HPDE6-E6E7 (cell line): Measurements from ENCODE around the gene ACVR1B.

Source experiments
- DNase-seq: peaks from one replicate; pipeline ENCODE4 v3.0.0; 2011; ENCODE audit warnings: missing footprints; ENCODE audit errors: extremely low spot score

ACVR1B gene

DNA sequence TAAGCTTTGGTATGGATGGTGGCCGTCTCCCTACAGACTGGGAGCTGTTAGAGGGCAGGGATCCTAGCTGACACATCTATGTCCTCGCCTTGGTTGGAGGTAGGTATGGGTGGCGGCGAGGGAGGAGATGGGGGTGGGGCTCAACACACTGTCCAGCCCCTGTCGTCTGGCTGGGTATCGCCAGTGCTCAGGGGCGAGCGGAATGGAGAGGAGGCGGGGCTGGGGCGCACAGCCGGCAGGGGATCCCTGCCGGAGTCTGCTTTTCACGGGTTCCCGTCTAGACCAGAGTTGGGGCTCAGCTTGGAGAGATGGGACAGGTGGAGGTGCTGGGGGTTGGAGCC, 71.3 kb downstream of the ACVR1B start:
- DNase-seq: no peak

DNA sequence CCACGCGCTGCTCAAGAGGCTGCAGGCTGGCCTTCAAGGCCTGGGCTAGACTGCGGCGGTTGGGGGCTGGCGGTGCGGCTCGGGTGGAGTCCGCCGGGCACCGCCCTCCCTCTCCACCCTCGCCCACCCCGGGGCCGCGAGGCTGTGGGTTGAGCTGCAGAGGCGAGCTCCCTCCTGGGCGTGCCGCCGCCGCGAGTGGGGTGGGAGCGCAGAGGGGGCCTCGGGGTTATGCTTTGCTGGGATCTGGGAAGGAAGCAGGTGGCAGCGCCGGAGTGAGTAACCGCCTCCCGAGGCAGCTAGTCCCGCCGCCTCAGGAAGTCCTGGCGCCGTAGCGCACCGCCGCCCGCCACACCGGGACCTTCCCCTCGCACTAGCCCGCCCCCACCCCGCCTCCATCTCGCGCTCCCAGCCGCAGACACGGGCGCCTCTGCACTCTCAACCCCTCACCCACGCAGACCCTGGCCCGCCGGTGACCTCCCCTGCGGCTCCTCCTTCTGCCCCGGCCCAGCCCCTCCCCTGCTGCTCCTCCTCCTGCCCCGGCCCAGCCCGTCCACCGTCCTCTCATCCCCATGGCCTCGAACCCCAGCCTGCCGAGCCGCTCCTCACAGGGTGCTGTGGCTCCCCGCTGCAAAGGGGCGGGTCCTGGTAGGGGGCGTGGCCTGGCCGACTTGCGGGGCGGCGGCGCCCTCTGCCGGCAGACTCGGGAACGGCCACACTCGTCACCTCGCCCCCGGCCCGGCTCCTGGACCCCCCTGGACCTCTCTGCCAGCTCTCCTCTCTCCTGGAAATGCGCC, 71.9 kb downstream of the ACVR1B start:
- DNase-seq: peak; percentile 71

DNA sequence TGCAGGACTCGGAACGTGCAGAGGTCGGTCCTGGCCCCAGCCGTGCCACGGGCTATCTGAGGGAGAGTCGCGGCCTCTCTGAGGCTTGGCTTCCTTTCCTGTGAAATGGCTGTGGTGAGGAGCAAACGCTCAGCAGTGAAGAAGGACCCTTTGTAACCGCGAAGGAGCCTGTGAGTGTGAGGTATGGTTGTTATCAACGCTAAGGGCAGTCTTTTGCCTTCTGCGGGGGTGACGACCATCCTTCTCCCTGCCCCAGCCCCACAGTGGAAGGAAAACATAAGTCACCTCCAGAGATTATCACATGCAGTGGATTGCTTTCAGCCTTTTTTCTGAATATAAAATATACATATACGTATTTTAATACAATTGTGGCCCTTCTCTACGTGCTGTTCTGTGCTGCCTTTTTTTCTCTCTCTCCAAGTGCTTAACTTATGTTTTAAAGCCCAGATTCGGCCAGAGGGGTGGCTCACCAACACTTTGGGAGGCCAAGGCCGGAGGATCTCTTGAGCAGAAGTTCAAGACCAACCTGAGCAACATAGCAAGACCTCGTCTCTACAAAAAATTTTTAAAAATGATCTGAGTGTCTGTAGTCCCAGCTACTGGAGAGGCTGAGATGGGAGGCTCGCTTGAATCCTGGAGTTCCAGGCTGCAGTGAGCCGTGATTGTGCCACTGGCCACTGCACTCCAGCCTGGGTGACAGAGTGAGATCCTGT, 72.6 kb downstream of the ACVR1B start:
- no peak for DNase-seq

DNA sequence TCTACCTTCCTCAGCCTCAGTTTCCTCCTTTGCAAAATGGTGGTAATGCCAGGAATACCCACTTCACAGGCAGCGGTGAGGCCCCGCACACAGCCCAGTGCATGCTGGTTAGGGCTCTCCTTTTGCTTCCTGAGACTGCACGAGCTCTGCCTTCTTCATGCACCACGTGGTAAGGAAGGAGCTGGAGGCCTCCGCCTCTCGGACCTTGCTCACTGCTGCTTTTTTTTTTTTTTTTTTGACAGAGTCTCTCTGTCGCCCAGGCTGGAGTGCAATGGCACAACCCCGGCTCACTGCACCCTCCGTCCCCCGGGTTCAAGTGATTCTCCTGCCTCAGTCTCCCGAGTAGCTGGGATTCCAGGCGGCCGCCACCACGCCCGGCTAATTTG, 73.3 kb downstream of the ACVR1B start:
- no peak for DNase-seq

DNA sequence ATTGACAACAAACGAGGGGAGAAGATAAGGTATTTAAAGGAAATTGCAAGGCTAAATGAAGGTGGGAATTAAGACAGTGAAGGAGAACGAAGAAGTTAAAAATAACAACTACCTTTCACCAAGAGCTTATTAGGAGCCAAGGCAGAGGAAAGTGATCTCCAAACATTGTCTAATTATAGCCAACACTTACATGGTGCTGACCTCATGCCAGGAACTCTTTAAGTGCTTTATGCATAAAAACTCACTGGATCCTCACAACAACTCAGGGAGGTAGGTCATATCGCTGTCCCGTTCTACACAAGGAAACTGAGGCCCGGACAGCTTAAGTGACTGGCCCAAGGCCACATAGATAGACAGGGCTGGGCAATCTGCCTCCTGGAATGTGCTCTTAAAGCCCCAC, 74.8 kb downstream of the ACVR1B start:
- no peak for DNase-seq

DNA sequence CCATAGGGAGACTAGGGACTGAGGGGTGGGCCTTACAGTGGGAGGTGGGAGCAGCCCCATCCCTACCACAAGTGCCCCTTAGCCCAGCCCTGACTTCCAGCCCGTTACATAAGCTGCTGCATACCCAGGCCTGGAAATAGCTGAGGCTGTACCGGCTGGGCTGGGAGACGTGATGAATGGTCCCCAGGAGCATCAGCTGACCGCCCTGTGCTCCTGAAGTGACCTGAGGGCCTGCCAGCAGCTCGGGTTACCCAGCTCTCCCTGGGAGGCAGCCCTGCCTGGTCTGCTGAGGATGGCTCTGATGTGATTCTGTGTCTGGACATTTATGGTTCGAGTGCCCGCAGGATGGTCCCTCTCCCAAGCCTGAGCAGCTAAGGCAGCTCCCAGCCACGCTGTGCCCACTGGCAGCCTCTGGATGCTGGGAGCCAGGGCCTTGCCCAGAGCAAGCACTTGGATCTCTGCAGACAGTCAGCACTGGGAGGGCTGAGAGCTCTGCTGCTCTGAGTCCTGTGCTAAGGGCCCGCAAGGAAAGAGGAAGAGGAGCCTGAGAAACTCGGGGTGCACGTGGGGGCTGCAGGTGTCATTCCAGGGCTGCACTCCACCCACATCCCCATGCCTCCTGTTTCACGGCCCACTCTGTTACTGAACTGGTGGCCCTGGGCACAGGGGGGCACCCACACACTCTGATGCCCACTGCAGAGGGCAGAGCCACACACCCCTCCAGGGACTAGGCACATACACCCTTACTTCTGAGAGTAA, 75.8 kb downstream of the ACVR1B start:
- DNase-seq: no peak

DNA sequence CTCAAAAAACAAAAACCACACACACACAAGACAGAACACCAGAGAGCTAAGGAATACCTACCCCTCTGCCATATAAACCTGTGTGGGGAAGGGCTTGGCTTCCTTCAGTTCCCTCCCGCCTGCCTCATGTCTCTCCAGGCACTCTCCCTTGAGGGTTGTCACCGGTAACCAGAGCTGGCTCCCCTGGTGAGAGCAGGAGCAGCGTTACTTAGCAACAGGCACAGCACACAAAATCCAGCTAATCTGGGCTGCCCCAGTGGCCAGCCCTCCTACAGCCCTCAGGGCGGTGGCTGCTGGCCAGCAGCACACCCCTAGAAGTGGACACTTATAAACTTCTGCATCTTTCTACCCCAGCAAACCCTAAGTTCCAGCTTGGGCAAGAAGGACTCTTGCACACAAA, 78.2 kb downstream of the ACVR1B start:
- no peak for DNase-seq

DNA sequence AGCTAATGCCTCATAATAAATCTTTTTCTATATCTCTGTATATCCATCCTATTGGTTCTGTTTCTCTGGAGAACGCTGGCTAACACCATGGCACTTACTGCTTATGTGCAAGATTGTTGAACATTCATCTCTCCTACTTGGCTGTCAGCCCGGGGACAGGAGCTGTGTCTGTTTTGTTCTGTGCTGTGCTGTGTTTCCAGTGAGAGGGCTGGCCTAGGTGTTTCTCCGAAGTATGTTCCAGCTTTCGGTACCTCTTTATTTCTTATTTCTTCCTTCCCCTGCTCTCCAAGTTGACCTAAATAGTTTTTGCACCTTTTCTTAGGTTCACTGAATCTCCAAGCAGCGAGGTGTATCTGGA, 80.9 kb downstream of the ACVR1B start:
- no peak for DNase-seq

DNA sequence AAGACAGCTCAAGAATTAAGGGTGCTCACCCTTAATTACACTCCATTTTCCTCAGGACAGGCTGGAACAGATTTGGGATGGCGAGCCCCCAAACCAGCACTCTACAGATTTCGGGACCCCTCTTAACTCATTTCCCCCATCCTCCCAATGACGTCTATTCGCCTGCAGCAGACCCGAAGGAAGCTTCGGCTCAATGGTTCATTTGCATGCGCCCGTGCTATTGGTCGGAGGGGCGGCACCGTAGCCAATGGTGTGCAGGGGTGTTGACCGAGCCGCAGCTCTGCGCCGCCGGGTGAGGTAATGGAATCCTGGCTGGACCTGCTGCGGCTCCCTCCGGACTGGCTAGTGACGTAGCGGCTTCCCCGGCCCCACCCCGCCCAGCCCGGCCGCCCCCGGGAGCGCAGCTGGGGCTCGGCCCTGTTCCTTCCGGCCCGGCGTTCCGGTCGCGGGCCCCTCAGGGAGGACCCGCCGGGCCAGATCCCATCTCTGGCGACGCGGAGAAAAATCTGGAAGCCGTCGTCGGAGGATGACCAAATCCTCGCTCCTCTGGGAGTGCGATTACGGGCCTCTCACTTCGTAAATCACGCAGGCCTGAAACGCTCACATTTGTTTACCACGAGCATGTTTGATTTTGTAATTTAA, 81.4 kb downstream of the ACVR1B start:
- DNase-seq: peak; percentile 97

DNA sequence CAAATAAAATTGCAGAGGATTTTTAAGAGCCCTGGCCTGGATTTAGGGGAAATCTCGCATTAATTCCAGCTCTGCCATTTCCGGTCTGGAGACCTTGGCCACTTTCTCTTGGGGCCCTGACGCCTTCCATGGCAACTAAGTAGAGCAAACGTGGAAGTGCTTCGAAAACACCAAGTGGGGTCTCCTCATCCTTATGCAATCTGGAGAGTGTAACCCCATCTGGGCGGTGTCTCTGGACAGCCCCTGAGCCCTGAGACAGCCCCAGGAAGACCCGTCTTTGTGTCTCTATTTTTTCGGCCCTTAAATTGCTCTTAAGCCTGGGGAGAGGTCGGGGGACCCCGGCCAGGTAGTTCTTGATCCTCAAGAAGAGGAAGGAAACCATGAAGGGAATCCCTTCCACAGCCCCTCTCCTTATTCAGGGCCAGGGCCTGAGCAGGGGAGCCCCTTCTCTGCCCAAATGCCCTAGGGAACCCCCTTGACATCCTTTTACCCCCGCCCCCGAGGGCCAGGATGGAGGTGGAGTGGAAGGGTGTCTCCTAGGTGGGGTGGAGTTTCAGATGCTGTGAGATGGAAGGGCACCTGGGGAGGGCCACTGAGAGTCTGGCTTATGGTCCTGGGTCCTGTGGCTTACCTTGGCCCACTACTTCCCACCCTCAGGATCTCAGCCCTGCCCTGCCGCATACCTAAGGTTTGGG, 82.1 kb downstream of the ACVR1B start:
- no peak for DNase-seq

DNA sequence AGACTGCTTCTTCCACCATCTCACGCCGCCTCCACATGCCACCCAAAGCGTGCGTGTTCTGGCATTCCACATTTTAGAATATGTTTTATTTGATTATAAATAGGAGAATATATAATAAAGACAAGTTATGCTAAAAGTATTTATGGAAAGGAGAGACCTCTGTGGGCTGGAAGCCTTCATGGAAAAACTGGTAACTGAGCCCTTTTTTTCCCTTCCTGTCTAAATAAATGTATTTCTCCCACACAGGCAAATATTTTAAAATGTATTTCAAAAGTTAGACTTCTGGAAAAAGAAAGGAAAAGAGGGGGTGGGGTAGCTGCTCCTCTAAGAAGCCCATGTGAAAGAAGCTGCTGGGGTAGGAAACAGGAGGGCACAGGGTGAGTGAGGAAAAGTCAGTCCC, 83.7 kb downstream of the ACVR1B start:
- no peak for DNase-seq

DNA sequence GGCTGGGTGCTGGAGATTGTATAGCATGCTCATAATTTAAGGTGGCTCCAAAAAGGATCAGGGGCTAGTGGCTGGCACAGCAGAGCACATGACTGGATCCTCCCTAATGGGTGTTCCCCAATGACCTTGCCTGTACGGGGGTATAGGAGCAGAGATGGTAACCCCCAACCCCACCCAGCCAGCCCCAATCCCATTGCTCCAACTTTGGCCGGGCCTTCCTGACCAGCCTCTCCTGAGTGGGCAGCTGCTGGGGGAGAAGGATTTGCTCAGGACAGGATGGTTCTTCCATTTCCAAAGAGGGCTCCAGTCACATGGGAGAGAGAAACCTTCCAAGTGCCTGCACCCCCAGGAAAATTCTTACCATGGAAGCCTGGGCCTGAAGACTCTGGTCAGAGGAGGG, 84.4 kb downstream of the ACVR1B start:
- no peak for DNase-seq

DNA sequence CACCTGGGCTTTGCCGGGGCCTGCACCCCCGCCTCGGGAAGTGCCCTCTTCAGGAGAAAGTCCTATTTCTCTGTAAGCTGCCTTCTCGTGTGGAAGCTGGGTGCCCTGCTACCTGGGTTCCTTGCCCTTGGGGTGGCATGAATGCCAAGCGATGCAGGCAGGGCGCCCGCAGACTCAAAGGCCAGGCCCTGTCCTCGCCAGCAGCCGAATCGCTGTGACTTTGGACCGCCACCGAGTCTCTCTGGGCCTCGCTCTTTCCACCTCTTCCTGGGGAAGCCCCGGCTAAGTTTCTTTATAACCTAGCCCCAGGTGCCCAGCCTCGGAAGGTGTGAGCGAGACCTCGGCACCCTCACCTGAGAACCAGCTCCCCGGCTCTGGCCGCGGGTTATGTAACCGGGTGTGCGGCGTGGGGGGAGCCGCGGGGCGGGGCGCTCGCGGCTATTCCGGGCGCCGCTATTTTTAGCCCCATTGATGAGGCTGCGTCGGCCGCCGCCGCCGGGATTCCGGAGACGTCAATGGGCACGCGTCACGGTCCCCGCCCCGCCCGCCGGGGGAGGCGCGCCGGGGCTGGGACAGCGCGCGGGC, 85.2 kb downstream of the ACVR1B start:
- DNase-seq: peak; percentile 73

DNA sequence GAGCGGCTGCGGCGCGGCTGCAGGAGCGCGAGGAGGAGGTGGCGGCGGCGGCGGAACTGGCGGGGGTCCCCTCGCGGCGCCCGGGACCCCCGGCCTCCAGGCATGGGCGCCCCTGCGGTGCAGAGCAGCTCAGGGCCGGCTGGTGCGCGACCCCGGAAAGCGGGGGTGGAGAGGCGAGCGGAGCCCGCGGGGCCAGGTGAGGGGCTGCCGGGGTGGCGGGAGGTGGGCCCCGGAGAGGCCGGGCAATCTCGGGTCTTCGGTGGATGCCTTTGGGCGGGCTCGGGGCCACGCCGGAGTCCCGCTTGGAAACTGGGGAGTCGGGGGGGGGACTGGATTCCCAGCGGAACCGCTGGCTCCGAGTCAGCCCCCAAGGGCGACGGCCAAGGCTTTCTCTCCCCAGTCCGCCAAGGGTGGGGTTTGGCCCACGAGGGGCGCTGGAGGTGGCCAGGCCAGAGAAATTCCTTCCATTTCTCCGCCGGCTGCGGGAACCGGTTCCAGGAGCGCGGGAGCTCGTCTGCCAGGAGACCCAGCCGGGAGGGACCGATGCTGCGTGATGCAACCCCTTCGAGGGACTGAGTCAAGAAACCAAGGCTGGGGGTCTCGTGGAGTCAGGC, 85.9 kb downstream of the ACVR1B start:
- no peak for DNase-seq

DNA sequence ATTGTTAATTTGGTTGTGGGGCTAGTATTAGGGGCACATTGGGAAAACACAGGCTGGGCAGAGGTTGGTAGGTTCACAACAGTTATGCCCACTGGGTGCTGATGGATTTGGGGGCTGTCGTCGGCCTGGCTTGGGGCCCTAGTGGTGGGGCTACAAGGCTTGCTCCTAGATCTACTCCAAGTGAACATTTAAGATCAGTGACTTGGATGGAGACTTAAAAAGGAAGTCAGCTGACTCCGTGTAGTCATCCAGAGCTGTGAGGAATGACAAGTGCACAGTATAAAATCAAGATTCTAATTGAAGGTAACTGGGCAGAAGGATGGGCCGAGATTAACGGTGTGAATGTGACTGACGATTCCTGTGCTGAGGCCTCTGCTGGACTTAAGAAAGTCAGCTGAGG, 86.9 kb downstream of the ACVR1B start:
- no peak for DNase-seq

DNA sequence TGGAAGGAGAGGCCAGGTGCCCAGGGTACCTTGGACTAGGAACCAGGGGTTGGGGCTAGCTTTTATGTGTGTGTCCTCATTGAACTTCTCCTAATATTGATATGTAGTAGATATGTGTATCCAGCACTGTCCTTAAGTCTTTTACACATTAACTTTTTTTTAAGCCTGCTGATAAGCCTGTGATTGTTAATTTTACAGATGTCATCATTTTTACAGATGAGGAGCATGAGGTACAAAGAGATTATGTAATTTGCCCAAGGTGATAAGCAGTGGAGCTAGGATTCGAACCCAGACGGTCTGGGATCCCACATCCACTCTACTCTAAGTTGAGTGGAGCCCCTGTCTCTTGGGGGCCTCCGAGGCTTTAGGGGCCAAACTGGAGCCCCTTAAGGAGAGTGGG, 89.5 kb downstream of the ACVR1B start:
- DNase-seq: no peak

DNA sequence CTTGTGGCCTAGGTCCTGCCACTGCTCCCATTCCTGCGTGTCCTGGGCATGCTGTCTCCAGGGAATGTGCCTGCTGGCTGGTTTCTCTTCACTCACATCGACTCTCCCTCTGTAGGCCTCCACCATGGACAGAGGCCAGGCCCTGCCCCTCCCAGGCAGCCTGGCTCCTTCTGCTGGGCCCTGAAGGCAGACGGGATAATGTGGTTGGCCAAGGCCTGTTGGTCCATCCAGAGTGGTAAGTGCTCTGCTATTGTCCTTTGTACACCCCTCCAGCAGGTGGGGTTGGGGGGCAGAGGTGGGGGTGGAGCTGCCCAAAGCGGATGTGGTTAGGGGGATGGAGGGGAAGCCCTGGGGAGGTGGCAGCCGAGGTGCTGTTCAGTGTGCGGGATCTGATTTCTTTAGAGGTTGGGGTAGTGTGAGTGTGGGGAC, 90.2 kb downstream of the ACVR1B start:
- no peak for DNase-seq

DNA sequence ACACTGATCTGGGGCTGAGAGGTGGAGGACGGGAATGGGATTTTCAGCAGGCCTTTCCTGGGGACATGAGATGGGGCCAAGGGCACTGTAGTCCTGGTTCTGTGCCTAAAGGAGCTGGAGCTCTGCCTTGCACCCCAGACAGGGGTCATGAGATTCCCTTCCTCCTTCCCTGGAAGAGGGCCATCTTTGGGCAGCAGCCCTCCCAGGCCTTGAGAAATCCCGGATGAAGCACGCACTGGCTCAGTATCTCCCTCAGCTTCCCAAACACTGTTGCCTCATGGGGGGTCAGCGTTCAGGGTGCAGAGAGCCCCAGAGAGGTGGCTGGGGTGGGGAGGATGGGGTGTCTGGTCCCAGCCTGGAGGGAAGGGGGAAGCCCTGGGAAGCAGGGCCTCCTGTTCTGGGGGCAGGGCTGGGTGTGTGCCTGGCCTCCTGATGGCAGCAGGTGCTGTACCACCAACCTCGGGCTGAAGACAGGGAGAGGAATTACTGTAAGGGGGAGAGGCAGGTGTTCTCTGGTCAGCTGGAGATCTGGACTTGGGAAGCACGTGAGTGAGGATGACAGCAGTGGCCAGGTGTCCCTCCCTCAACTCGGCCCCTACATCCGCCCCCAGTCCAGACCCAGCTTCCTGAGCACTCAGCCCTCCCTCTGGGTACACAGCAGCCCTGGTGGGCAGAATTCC, 91.3 kb downstream of the ACVR1B start:
- DNase-seq: no peak

DNA sequence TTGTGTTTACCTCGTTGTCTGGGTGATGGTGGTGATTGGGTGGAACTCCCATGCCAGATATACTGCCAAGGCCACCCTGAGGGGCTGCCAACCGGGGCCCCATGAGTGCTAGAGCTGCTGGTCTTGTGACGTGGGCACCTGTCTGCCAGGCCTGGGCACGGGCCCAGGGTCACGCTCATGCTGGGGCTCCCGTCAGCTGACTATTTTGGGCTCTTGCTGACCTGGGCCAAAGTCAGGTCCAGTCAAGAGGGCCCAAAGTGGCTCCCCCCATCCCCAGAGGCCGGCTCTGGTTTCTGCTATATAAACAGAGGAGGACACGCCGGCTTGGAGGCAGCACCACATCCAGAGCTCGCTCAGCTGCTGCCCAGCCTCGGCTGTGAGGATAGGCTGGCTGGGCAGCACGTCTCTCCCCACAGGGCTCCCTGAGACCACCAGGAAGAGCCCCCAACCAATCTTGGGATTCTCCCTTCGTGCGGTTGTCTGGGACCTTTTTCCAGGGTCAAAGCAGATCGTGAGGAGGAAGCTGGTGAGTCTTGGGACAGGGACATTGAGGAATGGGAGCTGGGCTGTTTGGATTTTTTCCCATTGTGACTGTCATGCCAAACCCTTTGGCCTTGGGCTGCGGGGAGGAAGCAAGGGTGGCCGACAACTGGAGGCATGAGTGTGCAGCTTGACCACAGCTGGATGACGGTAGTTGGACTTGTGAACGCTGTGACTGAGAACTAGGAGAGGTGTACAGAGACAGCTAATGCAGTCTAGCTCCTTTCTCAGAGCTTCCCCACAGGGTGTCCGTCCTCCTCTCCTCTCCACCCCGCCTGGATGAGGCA, 92.1 kb downstream of the ACVR1B start:
- no peak for DNase-seq
